Measurements from ENCODE around the gene OR9A4.

OR9A4 gene

DNA sequence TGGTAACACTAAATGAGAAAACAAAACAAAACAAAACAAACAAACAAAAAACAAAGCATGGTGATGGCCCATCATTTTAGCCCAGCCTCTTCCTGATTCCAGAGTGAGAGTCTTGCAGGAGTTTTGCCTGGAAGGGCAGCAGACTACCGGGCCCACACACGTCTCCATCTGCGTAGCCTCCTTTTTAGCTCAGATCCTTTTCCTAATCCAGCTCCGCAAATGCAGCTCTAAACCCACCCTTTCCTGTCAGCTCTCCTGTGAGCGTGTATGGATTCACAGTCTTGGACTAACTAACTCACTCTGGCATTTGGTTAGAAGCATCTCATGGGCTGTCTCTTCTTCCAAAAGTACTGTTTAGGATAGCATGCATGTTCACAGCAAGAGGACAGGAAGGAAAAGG, 14.0 kb downstream of the OR9A4 start:
- Histone ChIP-seq H3K4me3 (ENCODE audit: low read depth, low read length) (no peak overlapping the region), H3K27ac (no peak overlapping the region), H3K36me3 (no peaks in the 10 kb centered on the region), H3K27me3 (ENCODE audit: insufficient read depth, low read depth, severe bottlenecking) (no peaks in the 10 kb centered on the region), H3K9me3 (ENCODE audit: severe bottlenecking) (no peaks in the 10 kb centered on the region)
- TF ChIP-seq, protein P1, sequence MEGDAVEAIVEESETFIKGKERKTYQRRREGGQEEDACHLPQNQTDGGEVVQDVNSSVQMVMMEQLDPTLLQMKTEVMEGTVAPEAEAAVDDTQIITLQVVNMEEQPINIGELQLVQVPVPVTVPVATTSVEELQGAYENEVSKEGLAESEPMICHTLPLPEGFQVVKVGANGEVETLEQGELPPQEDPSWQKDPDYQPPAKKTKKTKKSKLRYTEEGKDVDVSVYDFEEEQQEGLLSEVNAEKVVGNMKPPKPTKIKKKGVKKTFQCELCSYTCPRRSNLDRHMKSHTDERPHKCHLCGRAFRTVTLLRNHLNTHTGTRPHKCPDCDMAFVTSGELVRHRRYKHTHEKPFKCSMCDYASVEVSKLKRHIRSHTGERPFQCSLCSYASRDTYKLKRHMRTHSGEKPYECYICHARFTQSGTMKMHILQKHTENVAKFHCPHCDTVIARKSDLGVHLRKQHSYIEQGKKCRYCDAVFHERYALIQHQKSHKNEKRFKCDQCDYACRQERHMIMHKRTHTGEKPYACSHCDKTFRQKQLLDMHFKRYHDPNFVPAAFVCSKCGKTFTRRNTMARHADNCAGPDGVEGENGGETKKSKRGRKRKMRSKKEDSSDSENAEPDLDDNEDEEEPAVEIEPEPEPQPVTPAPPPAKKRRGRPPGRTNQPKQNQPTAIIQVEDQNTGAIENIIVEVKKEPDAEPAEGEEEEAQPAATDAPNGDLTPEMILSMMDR (IDR thresholded peaks at IDR 0.05; ENCODE audit: low read depth, low read length): no peak
- DNase-seq: no peak

DNA sequence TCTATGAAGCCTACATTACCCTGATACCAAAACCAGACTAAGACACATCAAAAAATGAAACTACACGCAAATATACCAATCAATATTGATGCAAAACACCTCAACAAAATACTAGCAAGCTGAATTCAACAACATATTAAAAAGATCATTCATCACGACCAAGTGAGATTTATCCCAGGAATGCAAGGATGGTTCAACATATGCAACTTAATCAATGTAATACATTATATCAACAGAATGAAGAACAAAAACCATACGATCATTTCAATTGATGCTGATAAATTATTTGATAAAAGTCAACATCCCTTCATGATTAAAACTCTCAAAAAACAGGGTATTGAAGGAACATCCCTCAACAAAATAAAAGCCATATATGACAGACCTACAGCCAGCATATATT, 24.9 kb downstream of the OR9A4 start:
- Histone ChIP-seq H3K27me3 (ENCODE audit: insufficient read depth, low read depth, severe bottlenecking) (no peaks in the 10 kb centered on the region), H3K9me3 (ENCODE audit: severe bottlenecking) (peaks cover 2% of the 10 kb centered on the region), H3K36me3 (no peaks in the 10 kb centered on the region), H3K27ac (no peak overlapping the region), H3K4me3 (ENCODE audit: low read depth, low read length) (no peak overlapping the region)
- TF ChIP-seq, protein P1 (IDR thresholded peaks at IDR 0.05; ENCODE audit: low read depth, low read length): no peak
- DNase-seq: no peak

- no peak for DNase-seq
- Histone ChIP-seq H3K9me3 (ENCODE audit: severe bottlenecking) (peaks cover 2% of the 10 kb centered on the region), H3K4me3 (ENCODE audit: low read depth, low read length) (no peak overlapping the region), H3K27me3 (ENCODE audit: insufficient read depth, low read depth, severe bottlenecking) (no peaks in the 10 kb centered on the region), H3K27ac (no peak overlapping the region), H3K36me3 (no peaks in the 10 kb centered on the region)
- TF ChIP-seq, protein P1 (IDR thresholded peaks at IDR 0.05; ENCODE audit: low read depth, low read length): no peak
Measured at GRCh38 chr7:141943846-141944245, 27.6 kb downstream of the OR9A4 start.

- Histone ChIP-seq H3K9me3 (ENCODE audit: severe bottlenecking) (peaks cover 2% of the 10 kb centered on the region), H3K27ac (no peak overlapping the region), H3K36me3 (no peaks in the 10 kb centered on the region), H3K27me3 (ENCODE audit: insufficient read depth, low read depth, severe bottlenecking) (no peaks in the 10 kb centered on the region), H3K4me3 (ENCODE audit: low read depth, low read length) (no peak overlapping the region)
- DNase-seq: no peak
- TF ChIP-seq, protein P1 (IDR thresholded peaks at IDR 0.05; ENCODE audit: low read depth, low read length): no peak
Measured at GRCh38 chr7:141944811-141945210, 28.6 kb downstream of the OR9A4 start.

GRCh38 chr7:141945356-141945755, 29.2 kb downstream of the OR9A4 start:
- Histone ChIP-seq H3K27me3 (ENCODE audit: insufficient read depth, low read depth, severe bottlenecking) (no peaks in the 10 kb centered on the region), H3K36me3 (no peaks in the 10 kb centered on the region), H3K27ac (no peak overlapping the region), H3K9me3 (ENCODE audit: severe bottlenecking) (peaks cover 2% of the 10 kb centered on the region), H3K4me3 (ENCODE audit: low read depth, low read length) (no peak overlapping the region)
- no peak for DNase-seq
- TF ChIP-seq, protein P1 (IDR thresholded peaks at IDR 0.05; ENCODE audit: low read depth, low read length): no peak

DNA sequence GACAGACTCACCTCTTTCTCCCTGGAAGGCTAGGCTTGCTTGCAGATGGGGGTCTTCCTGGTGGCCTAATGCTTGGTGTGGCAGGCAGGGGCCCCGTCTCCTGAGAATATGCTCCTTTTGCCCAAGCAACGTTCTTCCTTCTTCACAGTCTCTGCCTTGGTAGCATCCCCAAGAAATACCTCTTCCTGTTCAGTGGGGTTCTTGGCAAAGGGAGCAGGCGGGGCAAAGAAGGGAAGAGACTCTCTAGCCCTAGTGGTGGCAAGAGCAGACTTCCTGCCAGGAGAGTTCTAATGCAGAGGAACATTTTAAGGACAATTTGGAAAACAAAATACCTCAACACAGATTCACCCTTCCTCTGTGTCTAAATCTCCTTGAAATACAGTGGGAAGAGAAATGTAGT, 30.6 kb downstream of the OR9A4 start, which contains the start of gene CLEC5A:
Gene CLEC5A, minus strand, starts transcription at position 179 of the 400 bp plus-strand sequence. CDS start 682 bp downstream, outside the sequence.
- DNase-seq: no peak
- H3K9me3 ChIP-seq (ENCODE audit: severe bottlenecking): no peaks in the 10 kb centered on the region
- no peak within 1 kb of the TSS for H3K4me3 ChIP-seq (ENCODE audit: low read depth, low read length)

More for the DNA sequence above, 30.6 kb downstream of the OR9A4 start, which contains the start of gene CLEC5A:
- TF ChIP-seq, protein P1 (IDR thresholded peaks at IDR 0.05; ENCODE audit: low read depth, low read length): no peak
- Histone ChIP-seq H3K27me3 (ENCODE audit: insufficient read depth, low read depth, severe bottlenecking) (no peaks in the 10 kb centered on the region), H3K36me3 (no peaks in the 10 kb centered on the region), H3K27ac (no peak within 1 kb of the TSS)

Data from WERI-Rb-1 (cell line).